GM18519 (cell line): ENCODE data around the gene MUS81.

ENCODE experiments used
- ATAC-seq: cut with Tn5 transposase; IDR thresholded peaks from one replicate; pipeline ENCODE4 v1.9.1; 2021; ENCODE audit warnings: mild to moderate bottlenecking, moderate library complexity; ENCODE audit not compliant: unreplicated experiment, low FRiP score

Gene MUS81

GRCh38 chr11:65859095-65859811, 980 bp upstream of the MUS81 start:
- peak; percentile 44 for ATAC-seq

DNA sequence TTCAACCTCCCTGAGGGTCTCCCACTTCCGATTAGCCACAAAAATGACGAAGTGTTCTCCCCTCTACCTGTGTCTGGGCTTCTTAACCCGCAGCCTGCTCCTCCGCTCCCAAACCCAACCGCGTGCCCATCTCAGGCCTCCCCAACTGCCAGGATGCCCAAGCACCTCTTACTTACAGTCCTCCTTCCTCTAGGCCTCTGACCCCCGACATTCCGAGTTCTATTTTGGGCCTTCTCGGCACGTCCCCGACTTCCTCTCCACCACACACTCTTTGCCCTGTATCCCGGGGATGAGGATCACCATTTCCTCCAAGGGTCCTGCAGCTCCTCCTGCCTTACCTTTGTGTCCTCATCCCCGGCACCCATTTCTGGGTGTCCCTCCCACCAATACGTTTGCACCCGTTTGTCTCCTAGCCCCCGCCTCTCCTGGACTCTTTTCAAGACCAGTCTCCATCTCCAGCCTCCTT, 388 bp upstream of the MUS81 start:
- no peak for ATAC-seq

GRCh38 chr11:65861165-65861505, 902 bp downstream of the MUS81 start:
- ATAC-seq: no peak

DNA sequence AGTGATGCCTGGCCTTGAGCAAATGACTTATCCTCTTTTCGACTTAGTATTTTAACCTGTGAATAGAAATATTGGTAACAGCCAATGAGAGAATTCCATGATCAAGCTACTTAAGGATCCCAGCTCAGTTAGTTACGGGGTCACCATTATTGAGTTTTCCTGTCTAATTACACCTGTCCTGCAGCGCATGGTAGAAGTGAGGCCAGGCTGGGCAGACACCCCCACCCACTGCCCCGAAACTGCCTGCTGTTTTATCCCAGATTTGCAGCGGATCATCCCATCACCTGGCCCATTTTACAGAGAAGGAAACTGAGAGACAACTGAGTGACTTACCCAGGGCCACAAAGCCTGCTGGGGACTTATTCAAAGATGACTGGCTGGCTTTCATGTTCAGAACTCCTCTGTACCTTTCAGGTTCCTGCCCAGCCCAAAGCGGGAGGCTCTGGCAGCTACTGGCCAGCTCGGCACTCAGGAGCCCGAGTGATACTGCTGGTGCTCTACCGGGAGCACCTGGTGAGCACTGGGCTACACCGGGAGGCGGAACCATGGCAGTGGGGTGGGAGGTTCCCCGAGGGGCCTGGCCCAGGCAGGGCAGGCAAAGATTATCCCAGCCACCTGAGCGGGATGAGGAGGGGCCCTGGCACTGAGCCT, 1.4 kb downstream of the MUS81 start:
- no peak for ATAC-seq

DNA sequence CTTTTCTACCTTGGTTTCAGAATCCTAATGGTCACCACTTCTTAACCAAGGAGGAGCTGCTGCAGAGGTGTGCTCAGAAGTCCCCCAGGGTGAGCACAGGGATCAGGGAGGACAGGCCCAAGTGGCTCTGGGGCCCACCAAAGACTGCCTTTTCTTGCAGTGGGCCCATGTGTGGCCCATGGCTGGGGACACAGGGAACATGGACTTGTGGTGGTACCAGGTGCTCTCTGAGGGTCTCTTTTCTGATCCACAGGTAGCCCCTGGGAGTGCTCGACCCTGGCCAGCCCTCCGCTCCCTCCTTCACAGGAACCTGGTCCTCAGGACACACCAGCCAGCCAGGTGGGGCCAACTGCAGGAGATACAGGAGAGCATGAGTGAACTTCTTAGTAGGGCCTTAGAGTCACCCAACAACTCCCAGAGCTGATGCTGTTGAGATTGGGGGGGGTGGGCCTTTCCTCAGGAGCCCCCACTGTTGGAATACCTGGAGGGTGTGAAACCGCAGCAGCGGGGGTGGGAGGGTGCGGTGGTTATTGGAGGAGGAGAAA, 2.0 kb downstream of the MUS81 start:
- no peak for ATAC-seq

GRCh38 chr11:65862941-65863888, 3.0 kb downstream of the MUS81 start:
- no peak for ATAC-seq

GRCh38 chr11:65863889-65864705, 3.9 kb downstream of the MUS81 start:
- ATAC-seq: no peak

DNA sequence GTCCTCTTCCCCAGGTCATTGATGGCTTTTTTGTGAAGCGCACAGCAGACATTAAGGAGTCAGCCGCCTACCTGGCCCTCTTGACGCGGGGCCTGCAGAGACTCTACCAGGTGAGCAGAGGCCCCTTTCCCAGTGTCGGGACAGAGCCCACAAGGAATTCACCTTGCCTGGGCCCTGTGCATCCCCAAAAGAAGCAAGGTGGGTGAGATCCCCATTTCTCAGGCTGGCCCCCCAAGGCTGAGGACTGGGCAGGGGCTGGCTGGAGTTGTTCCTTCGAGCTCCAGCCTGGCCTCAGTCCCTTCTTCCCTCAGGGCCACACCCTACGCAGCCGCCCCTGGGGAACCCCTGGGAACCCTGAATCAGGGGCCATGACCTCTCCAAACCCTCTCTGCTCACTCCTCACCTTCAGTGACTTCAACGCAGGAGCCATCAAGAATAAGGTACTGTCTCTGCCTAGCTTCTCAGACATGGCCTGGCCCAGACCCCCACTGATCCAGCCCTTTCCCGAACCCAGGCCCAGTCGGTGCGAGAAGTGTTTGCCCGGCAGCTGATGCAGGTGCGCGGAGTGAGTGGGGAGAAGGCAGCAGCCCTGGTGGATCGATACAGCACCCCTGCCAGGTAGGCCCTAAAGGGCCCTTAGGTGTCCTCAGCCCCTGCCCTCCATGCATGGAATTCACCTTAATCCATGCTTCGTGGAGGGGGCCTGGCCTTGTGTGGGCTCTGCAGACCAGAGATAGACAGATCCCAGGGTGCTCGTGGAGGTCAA, 4.7 kb downstream of the MUS81 start:
- ATAC-seq: no peak

DNA sequence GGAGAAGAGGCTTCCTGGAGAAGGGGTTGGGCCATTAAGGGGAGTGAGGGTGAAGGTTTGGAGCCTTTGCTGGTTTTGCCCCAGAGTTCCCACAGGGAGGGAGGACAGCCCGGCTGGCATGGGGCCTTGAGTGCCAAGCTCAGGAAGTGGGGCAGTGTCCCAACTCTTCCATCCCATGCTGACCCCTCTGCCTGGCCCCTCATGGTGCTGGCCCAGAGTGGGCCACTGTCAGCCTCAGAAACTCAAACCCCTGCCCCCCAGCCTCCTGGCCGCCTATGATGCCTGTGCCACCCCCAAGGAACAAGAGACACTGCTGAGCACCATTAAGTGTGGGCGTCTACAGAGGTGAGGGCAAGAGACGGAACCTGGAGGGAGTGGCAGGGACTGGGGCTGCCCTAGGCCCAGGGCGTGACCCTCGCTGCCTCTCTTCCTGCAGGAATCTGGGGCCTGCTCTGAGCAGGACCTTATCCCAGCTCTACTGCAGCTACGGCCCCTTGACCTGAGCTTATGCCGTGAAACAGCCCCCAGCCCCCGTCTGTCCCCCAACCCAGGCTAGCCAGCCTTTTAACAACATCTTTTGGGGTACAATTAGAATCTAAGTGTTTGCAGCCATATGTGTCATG, 5.4 kb downstream of the MUS81 start:
- no peak for ATAC-seq

DNA sequence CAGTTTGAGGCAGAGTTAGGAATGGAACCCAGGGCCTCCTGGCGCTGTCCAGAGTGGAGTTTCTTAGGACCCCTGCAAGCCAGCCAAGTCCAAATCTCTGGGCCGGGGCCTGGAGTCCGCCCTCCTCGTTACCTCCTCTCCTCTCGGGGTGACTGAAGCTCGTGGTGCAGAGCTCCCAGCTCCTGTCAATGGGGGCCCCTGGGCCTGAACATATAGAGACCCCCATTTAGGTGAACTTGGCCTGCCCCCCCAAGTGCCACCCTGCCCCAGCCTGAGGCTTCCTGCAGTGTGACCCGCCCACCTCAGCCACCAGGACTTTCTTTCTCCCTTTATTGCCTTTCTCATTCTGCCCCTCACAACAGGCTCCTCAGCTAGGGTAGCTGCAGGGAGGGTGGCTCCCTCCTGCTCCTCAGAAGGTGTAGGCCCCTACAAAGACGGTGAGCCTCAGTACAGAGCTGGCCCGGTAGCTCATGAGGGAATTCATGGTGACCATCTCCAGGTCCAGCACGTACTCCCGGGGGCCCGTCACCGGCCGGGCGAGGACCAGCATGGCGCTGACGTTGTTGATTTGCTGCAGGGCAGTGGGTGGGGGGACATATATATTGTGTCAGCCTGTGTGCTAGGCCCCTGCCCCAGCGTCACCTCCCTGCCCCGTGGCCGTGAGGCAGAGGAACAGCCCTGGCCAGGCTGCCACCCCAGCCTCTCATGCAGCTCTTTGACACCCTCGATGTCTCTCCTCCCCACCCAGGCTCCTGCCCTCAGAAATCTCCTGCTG, 6.5 kb downstream of the MUS81 start:
- no peak for ATAC-seq

- ATAC-seq: no peak
These were observed 7.2 kb downstream of the MUS81 start for GRCh38 chr11:65867284-65868071.

GRCh38 chr11:65868076-65868667, 7.9 kb downstream of the MUS81 start:
- ATAC-seq: no peak

DNA sequence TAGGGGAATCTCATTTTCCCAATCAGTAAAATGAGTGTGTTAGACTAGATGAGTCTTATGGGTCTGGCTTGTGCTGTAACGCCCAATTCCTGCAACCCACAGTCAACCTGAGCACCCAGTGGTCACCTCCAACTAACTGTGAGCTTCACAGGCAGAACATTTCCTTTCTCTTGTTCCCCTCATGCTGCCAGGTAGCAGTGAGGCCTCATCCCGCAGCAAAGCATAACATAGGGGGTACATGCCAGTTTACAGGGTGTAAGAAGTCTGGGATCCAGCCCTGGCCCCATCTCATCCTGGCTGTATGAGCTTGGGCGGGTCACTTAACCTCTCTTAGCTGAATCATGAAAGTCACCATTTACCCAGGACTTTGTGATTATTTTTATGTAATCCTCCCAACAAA, 8.7 kb downstream of the MUS81 start:
- no peak for ATAC-seq

GRCh38 chr11:65869643-65870306, 9.5 kb downstream of the MUS81 start:
- ATAC-seq: no peak

- no peak for ATAC-seq
These were observed 10.1 kb downstream of the MUS81 start for GRCh38 chr11:65870307-65870658.
